SK-N-DZ (cell line): Measurements from ENCODE around the gene GDPD5.

Source experiments
- DNase-seq: peaks from one replicate; pipeline ENCODE4 v3.0.0-alpha.2; 2015; ENCODE audit warnings: low spot score

GDPD5 gene

DNA sequence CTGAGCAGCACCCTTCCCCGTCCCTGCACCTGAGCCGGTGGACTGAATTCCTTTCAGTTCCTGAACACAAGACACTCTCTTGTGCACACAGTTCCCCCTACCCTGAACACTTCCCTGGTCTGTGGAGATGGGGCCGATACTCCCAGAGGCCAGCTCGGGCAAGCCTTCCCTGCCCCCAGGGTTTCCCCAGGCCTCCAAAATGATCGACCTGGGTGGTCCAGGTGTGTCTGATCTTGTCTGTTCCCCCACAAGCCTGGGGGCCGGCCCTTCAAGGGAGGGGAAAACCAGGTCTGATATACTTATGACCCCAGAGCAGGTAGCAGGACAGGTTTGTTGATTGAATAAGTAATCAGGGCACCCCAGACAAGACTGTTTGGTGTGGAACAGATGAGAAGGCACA, 52.1 kb downstream of the GDPD5 start:
- no peak for DNase-seq

DNA sequence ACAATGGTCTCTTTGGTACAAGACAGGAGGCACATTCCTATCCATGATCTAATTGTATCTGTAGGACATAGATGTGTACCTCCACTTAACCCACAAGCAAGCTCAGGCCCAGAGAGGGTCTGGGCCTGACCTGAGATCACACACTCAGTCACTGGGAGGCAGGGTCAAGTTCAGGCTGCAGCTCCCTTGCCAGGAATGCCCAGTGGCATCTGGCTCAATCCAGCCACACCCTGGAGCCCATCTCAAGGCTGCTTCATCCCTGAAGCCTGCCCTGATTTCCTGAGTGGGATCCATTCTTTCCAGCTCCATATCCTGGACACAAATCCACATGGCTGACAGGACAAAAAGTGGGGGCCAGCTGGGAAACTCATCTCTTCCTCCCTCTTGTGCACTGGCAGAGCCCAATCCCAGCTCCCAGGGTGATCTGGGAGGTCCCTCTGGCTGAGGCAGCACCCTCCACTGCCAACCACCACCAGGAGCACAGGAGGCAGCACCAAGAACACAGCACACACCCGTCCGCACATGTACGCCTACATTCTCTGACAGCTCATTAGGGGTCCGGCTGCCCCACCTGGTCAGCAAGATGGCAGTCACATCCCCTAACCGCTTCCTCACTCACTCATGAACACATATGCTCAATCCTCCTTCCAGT, 53.5 kb downstream of the GDPD5 start:
- no peak for DNase-seq

DNA sequence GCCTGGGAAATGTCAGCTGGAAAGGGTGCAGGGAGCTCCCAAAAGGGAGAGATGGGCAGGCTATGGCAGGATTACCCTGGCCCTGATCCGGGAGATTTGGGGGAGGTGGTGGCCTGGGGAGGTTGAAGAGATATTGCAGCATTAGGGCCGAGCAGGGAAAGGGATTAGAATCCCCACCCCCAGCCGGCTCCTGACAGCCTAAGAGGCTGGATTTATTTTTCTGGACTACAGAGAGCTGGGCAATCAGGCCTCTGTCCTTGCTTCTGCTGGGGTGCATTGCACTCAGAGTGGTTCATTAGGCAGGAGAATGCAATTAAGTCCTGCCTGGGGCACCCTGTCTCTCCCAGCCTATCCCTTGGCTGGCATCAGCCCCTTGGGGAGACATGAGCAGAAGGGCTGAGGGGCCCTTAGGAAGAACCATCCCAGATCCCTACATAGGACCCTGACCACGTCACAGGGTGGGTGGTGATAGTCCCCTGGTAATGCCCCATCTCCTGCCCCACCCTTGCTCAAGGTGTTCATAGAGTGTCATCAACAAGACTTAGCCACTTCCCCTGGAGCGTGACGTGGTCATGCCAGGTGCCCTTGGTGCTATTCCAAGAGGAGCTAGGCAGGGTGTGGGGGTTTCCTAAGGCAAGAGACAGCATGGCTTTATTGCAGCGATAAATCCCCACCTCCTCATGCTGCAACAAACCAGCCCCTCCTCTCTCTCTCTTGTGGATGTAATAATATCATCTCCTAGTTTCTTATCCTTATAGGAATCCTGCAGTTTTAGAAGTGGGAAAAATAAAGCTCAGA, 54.4 kb downstream of the GDPD5 start:
- no peak for DNase-seq

DNA sequence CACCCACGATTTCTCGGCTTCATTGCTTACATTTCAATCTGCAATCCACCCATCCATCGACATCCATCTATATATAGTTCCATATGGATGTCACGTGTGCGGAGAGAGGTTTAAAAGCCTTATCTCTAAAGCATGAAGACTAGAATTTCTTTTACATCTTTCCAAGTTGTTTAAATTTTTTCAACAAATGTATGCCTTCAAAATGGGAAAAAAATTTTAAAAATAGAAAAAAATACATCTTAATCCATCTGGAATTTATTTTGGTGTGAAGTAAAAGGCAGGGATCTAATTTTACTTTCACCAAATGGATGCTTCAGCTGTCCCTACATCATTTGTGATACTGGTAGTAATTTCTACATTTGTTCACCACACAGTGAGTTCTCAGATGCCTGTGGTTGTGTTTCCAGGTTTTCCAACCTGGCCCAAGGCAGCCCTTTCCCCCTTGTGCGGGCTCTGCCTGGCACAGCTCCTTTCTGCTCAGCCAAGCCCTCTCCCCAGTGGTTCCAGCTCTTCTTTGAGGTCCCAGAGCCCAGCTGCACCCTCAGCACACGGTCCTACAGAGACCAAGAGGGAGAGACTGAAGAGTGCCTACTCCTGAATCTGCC, 55.2 kb downstream of the GDPD5 start:
- no peak for DNase-seq

DNA sequence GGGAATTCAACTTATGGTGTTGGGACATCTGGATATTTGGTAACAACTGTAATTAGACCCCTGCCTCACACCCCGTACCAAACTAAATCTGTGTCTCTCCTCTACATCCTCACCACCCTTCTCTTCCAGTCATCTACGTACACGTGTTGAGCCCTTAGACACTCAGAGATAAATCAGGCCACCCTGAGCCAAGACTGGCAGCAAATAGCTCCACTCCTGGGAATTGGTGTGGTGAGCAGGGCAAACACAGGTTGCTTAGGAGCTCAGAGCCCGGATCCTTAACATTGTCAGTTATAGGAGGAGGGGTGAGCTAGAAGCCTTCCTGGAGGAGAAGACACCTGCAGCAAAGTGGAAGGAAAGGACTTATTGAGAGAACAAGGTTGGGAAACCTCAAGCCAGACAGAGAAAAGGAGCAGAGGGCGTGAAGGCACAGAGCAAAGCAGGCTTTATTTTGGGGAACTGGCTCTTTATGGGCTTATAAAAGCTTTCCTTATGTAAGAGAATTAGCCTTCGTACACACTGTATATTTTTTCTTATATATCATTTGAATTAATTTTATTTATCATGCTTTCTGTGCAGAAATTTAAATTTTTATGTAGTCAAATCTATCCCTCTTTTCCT, 55.8 kb downstream of the GDPD5 start:
- no peak for DNase-seq

DNA sequence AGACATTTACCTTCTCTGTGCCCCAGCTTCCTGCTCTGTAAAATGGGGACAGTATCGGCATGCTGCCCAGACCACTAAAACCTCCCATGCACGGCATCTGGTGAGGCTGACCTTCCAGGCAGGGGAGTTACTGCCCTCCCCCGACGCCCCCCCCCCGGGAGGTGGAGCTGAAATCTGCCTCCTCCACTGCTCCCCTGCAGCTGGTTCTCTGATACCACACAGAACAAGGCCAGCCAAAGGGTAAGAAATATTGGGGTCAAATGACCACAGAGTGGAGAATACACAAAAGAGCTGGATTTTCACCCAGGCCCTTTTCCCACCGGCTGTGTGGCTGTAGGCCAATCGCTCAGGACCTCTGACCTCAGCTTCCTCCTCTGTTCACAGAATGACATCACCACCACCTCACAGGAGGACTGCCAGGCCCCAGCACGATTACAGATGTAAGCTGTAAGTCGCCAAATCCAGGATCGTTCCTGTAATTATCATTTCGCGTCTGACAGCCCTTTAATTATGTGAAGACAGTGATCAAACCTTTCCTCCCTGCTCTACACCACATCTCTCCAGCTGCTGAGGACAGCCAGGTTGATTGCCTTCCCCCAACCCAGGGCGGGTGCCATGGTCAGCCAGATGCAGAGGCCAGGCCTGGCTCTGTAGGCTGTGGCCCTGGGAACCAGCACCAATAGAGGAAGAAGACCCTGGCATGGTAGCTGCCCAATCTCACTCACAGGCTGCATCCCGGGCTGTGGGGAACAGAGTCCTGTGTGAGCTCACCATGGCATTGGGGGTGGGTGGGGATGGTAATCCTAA, 57.0 kb downstream of the GDPD5 start:
- DNase-seq = peak; percentile 40

DNA sequence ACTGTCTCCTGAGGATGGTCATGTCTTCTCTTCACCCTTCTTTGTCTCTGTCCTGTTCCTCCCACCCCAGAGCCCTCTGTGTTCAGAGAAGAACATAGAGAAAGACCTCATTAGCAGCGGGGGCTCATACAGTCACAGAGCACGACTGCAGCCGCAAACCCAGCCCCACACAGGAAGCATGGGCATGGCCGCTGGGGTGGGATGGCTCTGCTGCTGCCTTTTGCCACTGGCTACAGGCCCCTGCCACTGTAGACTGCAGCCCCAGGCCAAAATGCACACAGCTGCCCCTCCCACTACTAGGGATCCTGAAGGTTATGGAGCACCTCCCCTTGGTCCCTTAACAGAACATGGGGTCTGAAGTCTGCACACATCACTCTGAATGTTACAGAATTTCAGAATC, 57.9 kb downstream of the GDPD5 start:
- no peak for DNase-seq

DNA sequence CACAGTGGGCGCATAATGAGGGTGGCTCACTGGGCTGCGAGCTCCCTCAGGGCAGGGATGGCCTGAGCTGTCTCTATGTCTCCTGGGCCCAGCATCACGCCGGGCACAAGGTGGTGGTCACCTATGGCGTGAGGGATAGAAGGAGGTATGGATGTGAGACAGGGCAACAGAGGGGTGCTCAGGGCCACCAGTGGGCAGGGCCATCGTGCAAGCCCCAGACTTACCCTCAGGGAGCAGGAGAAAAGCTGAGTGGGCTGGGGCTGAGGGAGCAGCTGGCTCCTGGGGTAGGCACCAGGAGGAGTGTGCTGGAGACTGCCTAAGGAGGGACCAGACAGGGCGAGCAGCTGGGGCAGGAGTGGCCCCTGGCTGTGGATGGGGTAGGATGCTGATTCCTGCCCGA, 58.4 kb downstream of the GDPD5 start:
- no peak for DNase-seq

DNA sequence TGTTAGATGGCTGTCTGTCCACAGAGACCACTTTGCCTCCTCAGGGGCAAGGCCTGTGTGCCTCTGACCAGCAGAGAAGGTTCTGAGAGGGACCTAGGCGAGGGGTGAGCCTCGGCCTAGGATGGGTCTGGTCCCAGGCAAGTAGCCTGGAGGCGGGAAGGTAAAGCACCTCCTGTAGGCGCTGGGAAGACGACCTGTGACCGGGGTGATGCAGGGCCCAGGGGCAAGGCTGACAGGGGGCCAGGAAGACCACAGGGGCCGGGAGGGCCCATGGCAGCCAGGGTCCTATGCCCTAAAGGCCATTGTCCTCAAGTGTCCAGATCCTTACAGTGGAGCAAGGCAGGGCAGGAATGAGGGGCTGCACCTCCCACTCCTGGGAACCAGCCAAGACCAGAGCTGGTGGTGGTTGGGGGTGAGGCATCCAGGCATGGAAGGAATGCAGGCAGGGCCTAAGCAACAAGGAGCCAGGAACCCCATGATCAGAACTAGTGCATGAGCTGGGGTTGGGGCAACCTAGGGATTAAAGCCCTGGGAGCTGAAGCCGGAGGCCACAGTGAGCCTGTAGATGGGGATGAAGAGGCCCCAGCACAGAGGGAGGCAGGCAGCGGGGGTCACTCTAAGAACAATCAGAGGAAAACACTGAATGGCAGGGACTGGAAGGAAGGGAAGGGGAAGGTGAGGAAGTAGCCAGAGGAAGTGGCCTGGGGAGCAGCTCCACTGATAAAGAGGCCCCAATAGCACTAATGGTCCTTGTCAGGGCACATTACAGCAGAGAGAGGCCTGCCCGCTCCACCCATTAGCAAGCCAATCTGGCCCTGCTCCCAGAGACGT, 59.8 kb downstream of the GDPD5 start:
- DNase-seq = no peak

DNA sequence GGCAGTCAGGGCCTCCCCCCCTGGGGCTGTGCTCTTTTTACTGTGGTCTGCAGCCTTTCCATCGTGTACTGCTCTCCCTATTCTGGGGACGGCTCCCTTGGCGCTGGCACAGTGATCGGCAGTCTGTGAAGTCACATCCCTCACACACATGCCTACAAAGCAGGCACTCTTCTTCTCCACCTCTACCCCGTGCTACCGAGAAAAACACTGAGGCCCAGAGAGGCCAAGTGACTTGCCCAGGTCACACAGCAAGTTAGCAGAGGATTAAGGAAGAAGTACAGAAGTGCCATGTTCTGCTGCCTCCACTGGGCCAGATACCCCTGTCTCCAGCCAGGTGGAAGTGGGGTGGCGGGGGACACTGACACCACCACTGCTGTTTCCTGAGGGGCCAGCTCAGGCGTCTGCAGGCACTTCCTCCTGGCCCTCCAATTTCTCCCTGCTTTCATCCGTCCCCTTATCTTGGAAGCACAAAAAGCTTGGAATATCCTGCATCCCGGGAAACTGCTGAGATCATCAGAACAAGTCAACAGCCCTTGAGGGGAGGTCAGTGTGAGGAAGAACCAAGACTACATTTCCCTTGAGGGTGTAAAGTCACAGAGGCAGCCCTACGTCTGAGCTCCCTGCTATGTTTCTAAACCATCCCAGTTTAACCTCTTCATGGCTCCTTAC, 62.5 kb downstream of the GDPD5 start:
- DNase-seq = no peak

DNA sequence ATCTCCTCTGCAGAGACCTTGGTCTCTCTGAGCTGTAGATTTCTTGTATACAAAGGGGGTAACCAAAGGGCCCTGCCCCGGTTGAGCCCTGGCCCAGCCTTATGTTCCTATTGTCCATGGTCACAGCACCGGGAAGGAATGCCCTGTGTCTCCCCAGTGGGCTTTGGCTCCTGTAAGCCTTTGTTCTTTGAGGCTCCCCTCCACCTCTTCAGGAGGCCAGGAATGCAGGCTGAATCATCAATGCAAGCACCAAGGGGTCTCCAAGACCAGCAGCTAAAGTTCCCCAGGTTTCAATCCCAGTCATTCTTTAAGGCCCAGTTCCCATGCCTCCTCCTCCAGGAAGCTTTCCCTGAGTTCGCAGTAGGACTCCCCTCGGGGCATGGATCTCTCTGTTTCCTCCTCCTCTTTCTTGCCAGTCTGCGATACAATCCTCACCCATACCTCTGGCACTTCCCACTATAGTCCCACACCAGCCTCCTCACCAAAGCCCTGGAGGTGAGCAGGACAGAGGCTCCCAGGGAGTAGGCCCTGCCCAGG, 63.6 kb downstream of the GDPD5 start:
- DNase-seq = no peak

DNA sequence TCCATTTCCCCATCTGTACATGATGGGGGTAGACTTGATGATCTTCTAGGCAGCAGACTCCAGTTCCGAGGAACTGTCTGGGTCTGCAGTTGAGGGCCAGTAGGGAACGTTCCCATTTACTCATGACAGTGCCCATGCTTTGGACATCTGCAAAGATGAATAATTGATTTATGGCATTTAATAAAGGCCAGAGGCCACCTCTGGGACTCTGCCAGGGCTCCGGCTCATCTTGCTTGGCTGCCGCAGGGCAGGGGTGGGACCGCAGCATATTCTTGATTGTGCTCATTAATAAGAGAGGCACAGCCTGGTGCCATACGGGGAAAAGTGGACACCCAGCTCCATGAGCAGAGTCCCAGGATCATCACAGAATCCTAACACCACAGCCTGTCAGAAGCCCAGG, 64.6 kb downstream of the GDPD5 start:
- DNase-seq = no peak

DNA sequence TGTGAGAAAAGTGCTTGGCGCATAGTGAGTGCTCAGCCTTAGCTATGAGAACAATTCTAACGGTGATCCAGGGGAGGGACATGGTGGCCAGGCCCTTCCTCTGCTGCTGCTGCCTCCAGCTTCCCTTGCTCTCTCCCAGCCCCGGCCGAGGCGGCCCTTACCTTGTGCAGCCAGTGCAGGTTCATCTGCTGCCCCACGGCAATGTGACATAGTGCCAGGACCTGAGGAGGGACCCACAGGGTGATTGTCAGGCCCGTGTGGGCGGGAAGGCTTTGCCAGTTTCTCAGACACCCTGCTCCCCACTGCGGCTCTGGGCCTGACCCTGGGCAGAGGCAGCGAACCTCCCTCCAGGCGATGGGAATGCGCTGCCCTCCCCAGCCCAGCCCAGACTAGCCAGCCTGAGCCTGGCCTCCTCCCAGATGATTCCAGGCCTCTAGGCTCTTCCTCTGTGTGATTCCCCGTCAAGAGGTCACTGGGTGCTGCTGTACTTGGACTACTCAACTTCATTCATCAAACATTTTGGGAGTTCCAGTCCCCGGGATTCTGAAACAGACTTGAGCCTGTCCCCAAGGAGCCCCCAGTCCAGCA, 69.1 kb downstream of the GDPD5 start:
- DNase-seq = no peak

DNA sequence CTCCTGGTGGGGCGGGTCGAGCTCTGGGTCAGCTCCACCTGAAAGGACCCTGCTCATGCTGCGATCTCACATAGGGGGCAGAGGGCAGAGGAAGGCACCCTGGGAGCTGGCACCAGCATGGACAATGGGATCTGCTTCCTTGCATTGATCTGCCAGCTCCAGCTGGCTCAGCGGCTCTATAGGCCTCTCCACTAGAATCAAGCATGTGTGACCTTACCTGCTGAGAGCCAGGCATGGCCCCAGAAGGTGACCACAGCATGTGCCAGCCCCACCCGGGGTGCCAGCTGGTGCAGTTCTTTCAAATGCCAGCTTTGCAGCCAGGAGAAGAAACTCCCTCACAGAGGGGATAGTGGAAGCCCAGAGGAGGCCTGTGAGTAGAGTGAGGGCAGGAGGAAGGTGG, 70.8 kb downstream of the GDPD5 start:
- DNase-seq = no peak

DNA sequence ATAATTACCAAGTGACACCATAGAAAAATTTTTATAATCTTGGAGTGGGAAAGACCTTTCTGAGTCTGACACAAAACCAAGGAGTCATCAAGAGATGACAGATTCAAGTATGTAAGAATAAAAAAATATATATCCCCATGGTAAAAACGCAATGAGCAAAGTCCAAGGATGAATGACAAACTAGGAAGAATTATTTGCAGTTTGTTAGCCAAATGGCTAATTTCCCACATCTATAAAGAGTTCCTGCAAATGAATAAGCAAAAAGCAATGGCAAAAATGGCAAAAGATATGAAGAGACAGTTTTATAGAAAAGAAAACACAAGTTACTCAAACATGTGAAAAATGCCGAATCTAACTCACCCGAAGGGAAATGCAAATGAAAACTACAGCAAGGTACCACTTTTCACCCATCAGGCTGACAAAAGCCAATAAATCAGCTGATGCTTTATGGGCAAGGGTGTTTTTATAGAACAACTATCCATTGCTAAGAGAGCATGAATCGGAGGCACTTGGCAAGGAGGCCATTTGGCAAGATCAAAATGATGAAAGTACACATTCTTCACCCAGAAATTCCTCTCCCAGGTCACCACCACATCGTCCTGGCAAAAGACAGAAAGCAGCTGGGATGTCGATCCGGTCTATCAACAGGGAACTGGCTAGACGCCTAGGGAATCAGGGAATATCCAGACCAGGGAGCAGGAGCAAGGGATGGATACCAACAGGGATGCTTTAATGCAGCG, 71.7 kb downstream of the GDPD5 start:
- DNase-seq = no peak

DNA sequence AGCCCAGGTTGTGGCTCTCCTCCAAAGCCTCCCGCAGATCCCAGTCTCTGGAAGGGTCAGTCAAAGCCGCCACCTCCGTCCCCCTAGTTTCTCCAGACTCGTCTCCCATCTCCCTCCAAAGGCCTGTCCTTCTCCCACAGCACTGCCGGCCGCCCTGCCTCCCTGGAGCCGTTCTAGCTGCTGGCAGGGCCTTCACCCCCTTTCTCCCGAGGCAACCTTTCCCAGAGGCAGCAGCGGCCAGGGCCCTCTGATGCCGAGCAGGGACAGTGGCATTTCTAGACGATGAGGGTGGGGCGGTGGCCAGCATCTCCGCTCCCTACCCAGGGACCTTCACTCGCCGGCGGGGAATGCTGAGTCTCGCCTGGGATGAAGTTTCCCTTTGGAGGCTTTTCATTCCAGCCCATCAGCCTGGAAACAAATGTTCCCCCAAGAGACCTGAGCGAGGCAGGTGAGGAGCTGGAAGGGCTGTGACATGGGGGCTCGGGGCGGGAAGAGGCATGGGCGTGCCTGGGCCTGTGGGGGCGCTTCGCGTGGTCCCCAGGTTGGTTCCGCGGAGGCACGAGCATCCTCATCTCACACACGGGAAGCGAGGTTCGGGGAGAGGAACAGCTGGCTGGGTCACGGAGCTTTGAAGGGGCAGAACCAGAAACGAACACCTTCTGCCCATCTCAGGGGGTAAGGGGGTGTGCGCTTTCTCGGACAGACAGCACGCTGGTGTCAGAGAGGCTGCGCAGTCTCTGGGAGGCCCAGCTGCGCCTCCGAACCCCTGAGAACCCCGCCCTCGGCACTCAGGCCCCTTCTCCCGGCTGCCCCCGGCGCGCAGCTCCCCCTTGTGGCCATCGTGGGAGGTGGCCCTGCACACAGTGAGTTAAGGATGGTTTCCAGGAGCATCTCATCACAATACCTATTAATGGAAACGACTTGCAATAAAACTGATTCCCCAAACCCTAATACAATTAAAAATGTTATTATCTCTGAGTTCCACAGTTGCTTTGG, 74.6 kb downstream of the GDPD5 start:
- DNase-seq = no peak

DNA sequence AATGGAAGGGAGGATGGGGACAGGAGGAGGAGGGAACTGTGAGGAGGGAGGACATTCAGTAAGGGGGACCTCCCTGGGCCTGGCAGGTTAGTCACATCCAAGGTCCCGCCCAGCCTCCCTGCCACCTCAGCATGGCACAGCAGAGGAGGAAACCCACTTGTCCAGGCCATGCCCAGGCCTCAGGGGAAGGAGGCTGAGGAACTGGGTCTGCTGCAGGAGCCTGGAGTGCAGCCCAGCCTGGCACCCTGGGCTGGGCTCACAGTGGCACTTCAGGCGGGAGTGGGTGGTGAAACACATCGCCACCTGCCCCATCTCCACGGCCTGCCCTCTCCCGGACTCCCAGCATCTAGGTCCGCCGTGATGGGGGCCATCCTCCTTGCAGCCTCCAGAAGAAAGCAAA, 75.5 kb downstream of the GDPD5 start:
- no peak for DNase-seq

DNA sequence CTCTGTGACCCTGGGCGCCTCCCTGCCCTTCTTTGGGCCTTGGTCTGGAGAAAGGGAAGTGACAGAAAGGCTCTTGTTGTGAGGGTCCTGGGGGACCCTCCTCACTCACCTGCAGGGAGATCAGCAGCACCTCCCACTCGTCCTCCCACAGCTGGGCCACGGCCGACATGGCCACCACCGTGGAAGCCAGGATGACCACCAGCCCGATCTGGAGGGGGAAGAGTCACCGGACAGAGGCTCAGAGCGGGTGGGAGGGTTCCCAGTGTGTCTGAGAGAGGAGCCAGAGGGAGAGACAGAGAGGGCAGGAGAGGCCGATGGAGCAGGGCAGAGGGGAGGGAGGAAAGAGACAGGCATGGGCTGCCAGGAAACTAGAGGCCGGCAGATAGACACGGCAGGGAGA, 76.0 kb downstream of the GDPD5 start:
- DNase-seq = no peak
